GM19193 (cell line): ENCODE results near the gene RAB6D.
"Not testable (repeated sequence)": the region's sequence is repeated elsewhere in the genome, so short reads cannot be mapped to it uniquely, and the experiment has no call there.

ENCODE experiments used
- POLR2A ChIP-seq: IDR thresholded peaks from 4 replicates; pipeline ENCODE4 v1.6.1; 2011; ENCODE audit not compliant: insufficient read depth, insufficient read length; ENCODE audit errors: extremely low read depth

The RAB6D gene

GRCh38 chr2:131363703-131364186 is at the start of gene RAB6D:
Gene RAB6D (minus strand): TSS chr2:131364168. CDS start chr2:131363720, 448 bp downstream.
- not testable (repeated sequence) for TF ChIP-seq POLR2A

GRCh38 chr2:131413148-131413747 is 49.3 kb upstream of the RAB6D start:
- TF ChIP-seq POLR2A, result no peak

- no peak for TF ChIP-seq POLR2A
These were observed 46.2 kb upstream of the RAB6D start for GRCh38 chr2:131410173-131410572.

GRCh38 chr2:131408778-131409177 is 44.8 kb upstream of the RAB6D start:
- TF ChIP-seq POLR2A, result no peak

GRCh38 chr2:131408207-131408606 is 44.2 kb upstream of the RAB6D start:
- no peak for TF ChIP-seq POLR2A

- no peak for TF ChIP-seq POLR2A
These were observed 40.8 kb upstream of the RAB6D start for GRCh38 chr2:131404753-131405152.

- TF ChIP-seq POLR2A, result no peak
These were observed 38.5 kb upstream of the RAB6D start for GRCh38 chr2:131402320-131403039.

- no peak for TF ChIP-seq POLR2A
These were observed 36.9 kb upstream of the RAB6D start for GRCh38 chr2:131400849-131401248.

GRCh38 chr2:131394147-131394931 is 30.4 kb upstream of the RAB6D start:
- no peak for TF ChIP-seq POLR2A

GRCh38 chr2:131389657-131390056 is 25.7 kb upstream of the RAB6D start:
- no peak for TF ChIP-seq POLR2A

GRCh38 chr2:131369954-131370353 is 6.0 kb upstream of the RAB6D start:
- TF ChIP-seq POLR2A, result no peak

- TF ChIP-seq POLR2A, result no peak
These were observed 3.4 kb upstream of the RAB6D start for GRCh38 chr2:131367352-131367751.

- TF ChIP-seq POLR2A, result no peak
These were observed 2.7 kb upstream of the RAB6D start for GRCh38 chr2:131366643-131367042.

- no peak for TF ChIP-seq POLR2A
These were observed 1.5 kb upstream of the RAB6D start for GRCh38 chr2:131365452-131365851.

- TF ChIP-seq POLR2A, result no peak
These were observed 14.9 kb downstream of the RAB6D start for GRCh38 chr2:131349021-131349420.

- TF ChIP-seq POLR2A, result no peak
These were observed 41.8 kb downstream of the RAB6D start for GRCh38 chr2:131322209-131322608.
